Stimulated activated CD8-positive, alpha-beta memory T cell treated with anti-CD3 and anti-CD28 coated beads, Interleukin-12 subunit alpha, Interleukin-12 subunit beta, amount 100 ng/mL, for 1 hour (primary cell): ENCODE results near the gene CSNK2A1.
"Not testable (repeated sequence)": the region's sequence is repeated elsewhere in the genome, so short reads cannot be mapped to it uniquely, and the experiment has no call there.

Source experiments
- DNase-seq: peaks from one replicate; pipeline ENCODE4 v3.0.0-alpha.2; 2020; ENCODE audit warnings: low read depth

Gene CSNK2A1

DNA sequence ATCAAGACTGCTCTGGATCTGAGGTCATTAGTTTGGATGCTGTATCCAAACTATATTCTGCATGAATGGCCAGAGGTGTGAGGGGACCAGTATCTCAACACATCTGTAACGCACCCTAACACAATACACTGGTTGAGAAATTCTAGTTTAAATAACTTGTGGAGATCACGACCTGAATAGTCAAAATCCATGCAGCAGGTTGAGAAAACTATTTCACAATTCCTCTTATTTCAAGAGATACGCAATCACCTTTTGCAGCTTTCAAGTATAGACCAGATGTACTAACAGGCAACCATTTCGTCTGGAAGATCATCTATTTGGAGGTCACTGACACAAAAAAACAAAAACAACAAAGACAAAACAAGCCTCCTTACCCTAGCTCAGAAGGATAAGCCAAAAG lies 11.1 kb downstream of the CSNK2A1 start:
- DNase-seq = no peak

DNA sequence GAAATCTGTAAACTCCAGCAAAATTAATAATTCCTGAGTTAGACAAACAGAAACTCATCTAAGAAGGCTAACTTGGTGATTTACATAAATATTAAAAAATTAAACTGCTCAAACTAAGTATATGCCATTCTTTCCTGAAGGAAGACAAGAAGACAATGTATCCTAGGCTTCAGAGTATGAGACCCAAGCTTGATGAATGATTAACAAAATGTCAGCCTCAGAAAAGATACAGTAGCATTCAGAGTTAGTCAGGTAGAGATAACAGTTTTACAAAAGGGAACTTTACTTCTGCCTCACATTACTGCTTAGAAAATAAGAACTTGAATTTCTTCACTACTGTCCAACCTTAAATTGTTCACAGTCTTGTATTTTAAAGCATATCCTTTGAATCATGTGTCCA lies 12.0 kb downstream of the CSNK2A1 start:
- no peak for DNase-seq

DNA sequence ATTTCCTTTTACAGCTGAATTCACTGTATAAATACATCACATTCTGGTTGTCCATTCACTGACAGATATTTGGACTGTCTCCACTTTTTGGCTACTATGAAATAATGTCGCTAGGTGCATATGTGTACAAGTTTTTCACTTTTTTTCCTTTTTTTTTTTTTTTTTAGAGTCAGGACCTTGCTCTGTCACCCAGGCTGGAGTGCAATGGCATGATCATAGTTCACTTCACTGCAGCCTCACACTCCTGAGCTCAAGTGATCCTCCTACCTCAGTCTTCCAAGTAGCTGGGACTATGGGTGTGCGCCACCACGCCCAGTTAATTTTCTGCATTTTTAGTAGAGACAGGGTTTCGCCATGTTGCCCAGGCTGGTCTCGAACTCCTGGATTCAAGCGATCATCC lies 13.3 kb downstream of the CSNK2A1 start:
- DNase-seq = no peak

DNA sequence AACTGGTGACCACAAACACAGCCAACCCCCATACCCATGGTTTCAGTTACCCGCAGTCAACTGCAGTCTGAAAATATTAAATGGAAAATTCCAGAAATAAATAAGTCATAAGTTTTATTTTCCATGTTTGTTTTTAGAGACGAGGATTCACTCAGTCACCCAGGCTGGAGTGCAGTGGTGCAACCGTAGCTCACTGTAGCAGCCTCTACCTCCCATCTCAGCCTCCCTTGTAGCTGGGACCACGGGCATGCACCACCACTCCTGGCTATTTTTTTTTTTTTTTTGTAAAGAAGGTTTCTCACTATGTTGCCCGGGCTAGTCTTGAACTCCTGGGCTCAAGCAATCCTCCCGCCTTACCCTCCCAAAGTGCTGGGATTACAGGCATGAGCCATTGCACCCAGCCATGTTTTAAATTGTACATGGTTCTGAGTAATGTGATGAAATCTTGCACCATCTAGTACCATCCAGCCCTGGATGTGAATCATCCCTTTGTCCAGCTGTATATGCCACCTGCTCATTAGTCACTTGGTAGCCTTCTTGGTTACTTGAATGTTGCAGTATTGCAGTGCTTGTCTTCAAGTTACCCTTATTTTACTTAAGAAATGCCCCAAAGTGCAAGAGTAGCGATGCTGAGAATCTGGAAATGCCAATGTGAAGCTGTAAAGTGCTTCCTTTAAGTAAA lies 14.5 kb downstream of the CSNK2A1 start:
- no peak for DNase-seq

DNA sequence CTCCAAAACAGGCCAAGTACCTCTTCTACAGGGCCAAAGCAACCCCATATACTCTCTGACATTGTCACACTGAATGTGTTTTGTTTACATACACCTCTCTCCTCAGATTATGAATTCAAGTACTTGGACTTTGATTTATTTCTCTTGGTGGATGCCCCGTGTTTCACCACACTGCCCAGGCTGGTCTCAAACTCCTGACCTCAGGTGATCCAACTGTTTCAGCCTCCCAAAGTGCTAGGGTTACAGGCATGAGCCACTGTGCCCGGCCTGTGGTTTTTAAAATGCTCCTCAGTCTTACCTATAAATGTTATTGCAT lies 16.1 kb downstream of the CSNK2A1 start:
- DNase-seq = no peak

DNA sequence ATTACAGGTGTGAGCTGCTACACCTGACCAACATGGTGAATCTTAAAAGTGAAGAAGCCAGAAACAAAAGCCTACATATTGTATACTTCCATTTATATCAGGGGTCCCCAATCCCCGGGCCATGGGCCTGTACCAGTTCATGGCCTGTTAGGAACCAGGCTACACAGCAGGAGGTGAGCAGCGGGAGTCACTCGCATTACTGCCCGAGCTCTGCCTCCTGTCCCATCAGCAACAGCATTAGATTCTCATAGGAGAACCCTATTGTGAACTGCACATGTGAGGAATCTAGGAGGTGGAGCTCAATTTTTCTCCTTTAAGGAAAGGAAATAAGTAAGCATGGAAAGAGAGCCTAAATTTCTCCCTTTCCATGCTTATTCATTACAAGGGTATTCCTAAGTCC lies 21.7 kb downstream of the CSNK2A1 start:
- DNase-seq = no peak

DNA sequence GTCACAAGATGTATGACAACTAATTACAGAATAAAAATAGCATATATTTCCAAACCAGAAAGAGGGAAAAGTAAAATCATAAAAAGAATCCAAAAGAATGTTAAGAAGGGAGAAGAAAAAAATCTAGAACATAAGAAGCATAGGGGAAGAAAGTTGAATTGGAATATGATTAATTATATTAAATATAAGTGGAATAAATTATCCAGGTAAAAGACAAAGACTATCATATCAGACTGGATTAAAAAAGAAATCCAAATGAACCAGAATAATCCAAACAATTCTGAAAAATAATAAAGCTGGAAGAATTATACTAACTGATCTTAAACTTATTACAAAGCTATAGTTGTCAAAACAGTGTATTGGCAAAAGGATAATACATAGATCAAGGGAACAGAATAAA lies 23.6 kb downstream of the CSNK2A1 start:
- no peak for DNase-seq

DNA sequence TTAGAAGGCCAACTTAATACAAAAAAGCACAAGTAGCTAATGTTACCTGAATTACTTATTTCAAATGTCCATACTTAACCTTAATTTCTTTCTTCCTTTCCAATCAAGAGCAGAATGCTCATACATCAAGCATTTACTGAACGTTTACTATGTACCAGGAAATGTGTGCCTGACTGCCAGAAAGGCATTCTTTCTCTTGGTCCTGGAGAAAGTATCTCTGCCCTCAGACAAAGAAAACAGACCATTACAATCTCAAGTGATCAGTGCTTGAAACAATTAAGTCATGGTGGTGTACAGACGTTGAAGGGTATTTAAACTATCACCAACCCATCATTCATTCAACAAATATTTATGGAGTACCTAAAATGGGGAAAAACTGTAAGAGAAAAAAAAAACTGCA lies 26.4 kb downstream of the CSNK2A1 start:
- DNase-seq = no peak

DNA sequence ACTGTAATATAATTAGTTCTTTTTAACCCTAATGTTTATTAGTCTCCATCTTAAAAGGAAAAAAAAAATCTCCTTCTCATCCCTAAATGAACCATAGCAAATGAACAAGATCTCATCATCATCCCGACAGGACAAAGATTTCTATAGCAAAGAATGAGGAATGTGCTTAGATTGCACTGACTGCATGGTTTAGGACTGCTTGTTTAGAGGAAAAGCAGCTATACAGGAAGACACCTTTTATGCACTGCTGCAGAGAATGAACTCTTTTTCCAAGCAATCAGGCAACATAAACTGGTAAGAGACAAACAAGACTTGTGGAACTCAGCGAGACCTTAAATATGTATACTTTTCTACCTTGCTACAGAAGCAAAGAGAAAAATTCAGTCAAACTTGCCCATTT lies 26.8 kb downstream of the CSNK2A1 start:
- DNase-seq = no peak

DNA sequence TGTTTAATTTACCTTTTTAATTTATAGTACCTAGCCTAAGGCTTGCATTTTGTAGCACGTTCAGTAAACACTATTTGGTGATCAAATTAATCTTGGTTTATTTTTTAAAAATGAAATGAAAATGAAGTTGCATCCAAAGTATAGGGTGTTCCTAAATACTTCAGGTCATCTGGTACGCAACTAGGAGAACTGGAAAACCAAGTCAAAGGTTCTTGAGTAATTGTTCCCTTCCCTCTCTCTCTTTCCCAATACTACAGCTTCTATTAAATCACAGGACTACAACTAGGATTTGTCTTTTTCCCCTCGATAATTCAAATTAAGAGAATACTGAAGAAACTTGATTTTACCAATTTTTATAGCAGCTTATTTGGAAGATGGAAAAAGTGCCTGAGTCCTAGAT lies 27.9 kb downstream of the CSNK2A1 start:
- DNase-seq = no peak

DNA sequence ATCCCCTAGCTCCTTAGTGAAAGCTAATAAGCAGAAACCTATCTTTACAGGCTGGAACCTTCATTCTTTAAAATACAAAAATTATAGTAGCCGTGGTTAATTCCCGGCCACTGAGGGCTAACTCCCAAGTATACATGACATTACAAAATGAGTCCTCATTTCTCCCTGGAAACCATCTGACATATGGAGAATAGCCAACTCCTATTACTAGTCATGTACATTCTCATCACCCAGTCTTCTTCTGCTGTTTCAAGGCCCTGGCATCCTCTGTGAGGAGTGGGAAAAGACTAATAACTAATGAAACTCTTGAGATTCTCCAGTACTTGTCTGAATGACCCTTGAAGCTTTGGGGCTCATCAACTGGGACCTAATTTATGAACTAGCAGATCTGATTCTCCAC lies 30.2 kb downstream of the CSNK2A1 start:
- no peak for DNase-seq

DNA sequence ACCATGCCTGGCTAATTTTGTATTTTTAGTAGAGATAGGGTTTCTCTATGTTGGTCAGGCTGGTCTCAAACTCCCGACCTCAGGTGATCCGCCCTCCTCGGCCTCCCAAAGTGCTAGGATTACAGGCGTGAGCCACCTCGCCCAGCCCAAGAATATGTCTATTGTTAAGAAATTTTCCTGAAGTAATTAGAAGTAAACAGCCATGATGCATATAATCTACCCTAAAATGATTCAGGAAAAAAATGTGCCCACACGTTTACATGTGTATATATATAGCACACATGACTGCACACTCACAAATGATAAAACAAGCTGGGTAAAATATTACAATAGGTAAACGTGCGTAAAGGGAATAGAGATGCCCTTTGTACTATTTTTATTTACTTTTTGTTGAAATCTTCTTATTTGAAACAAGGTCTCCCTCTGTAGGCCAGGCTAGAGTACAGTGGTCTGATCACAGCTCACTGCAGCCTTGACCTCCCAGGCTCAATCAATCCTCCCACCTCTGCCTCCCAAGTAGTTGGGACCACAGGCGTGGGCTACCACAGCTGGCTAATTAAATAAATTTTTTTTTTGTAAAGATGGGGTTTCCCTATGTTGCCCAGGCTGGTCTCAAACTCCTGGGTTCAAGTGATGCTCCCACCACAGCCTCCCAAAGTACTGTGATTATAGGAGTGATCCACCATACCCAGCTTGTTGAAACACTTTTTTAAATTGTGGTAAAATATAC lies 33.1 kb downstream of the CSNK2A1 start:
- DNase-seq = not testable (repeated sequence)

DNA sequence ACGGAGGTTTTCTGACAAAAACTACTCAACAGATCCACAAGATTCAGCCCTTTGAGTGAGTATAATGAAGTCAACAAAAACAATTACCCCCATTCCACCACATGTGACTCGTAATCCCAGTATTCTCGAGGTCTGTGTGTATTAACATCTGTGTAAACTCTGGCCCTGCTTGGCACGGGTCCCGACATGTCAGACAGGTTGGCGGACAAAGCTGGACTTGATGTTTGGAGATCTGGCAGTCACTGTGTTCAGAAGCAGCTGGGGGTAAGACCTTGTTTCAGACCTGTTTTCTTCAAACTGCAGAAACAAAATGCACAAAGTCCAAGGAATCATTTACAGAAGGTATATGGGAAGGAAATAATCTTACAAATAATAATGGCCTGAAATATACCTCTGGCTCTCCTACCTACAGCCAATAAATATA lies 35.2 kb downstream of the CSNK2A1 start:
- DNase-seq = not testable (repeated sequence)

DNA sequence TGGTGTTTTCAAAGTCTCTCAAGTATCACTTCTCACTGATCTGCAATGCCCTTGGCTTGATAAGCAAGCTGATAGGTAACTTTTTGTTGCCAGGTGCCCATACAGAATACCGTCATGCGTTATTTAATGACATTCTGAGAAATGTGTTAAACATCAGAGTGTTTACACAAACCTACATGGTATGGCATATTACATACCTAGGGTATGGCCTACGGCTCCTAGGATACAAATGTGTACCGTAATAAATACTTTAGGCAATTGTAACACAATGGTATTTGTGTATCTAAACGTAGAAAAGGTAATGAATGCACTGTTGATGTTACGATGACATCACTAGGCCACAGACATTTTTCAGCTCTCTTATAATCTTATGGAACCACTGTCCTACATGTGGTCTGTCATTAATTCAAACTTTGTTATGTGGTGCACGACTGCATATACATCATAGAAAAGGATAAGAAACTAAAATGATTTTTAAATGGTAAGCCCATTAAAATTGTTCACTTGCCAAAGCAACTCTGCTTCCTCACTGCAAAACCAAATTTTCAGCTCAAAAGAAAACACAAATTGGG lies 35.7 kb downstream of the CSNK2A1 start:
- DNase-seq = no peak

DNA sequence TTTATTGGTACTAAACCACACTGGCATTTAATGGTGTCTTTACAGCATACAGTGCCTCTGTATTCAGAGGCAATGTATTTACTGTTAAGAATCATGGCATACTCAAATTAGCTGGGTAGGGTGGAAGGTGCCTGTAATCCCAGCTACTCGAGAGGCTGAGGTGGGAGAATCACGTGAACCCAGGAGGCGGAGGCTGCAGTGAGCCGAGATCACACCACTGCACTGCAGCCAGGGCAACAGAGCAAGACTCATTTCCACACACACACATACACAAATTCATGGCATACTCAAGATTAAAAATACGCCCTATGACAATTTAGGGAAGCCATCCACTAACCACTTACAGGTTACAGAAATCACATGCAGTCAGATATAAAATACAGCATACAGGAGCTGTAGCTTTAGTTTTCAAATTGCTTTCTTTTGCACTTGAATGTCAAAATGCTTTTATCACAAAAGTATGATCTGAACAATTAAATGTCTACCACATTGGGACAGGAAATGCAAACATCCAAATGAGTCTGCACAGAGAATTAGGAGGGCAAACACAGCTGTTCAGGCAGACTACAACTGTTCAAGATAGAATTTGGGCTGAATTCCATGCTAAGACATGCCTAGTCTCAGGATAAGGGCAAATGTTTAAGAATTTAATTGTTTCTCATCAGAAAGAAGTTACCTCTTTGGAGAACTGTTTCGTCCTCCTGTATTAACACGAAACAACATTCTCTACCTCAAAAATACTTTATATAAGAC lies 36.4 kb downstream of the CSNK2A1 start:
- DNase-seq = no peak

DNA sequence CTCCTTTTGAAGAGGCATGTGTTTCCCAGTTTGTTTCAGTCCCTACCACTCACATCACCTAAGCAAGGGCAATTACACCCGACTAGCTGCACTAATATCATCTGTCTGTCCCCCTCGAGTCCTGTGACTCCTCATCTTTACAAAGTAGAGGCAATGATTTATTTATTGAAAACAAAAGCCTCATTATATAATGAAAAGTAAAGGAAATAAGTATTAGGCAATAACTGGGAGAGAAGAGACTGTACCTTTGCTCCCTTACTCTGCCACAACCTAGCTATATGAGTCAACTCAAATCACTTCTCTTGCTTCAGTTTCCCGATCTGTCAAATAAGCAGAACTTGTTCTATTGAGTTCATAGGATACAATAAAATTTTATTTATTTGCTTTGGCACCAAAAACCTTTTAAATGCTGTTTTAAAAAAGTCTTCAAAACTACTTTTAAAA lies 38.9 kb downstream of the CSNK2A1 start:
- DNase-seq = no peak

DNA sequence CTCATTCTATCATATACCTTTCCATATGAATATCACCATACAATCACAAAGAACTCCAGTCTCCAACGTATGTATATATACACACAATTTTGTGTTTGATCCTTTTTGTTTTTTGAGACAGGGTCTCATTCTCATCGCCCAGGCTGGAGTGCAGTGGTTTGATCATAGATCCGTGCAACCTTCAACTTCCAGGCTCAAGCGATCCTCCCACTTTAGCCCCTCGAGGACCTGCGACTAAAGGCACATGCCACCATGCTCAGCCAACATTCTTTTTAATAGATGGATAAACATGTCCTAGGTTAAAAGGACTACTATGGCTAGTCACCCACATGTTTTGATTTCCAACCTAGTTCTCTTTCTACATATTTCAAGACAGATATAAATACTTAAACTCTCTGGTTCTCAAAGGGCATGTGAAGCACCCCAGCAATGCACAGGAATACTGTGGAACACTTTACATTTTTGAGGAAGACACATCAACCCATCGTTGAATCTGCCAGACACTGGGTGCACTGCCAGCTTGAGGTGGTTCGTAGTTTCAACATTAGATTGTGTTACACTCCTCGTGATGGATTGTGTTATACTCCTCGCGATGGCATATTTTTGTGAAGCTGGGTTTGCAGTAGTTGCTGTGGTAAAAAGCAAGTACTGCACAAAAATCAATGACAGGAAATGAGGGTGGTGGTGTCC lies 40.4 kb downstream of the CSNK2A1 start:
- no peak for DNase-seq

DNA sequence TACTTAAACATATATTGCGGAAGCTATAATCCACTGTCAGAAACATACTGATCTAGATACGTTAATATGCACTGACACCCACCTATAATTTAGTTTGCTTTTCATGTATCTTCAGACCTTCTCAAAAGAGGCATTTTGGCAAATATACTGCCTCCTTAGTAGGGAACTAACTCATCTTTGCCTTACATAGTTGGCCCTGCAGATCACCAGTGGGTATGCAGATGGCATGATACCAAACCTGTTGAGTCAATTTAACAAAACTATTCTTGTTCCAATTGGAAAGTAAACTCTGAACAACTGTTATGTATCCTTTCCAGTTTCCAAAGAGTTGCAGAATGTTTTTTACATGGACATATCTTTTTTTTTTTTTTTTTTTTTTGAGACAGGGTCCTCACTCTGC lies 45.6 kb downstream of the CSNK2A1 start:
- DNase-seq = no peak

DNA sequence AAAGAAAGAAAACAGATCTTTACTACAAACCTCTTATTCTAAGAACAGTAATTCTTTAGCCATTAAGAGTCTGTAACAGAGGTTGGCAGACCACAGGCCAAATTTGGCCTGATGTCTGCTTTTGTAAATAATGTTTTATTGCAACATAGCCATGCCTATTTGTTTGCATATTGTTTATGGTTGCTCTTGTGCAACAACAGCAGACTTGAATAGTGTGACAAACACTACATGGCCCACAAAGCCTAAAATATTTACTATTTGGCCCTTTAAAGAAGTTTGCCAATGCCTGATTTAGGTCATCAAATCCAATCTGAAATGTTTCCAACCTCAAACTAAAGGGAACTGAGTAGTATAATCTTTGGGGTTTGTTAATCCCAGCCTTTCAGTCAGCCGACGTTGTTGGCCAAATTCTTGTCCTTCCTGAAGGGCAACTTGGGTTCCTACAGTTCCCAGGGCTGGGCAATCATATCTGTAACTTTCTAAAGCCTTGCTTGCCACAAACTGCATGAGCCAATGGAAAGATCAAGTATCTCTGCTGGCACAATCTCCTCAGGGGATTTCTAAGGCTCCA lies 47.4 kb downstream of the CSNK2A1 start:
- no peak for DNase-seq

DNA sequence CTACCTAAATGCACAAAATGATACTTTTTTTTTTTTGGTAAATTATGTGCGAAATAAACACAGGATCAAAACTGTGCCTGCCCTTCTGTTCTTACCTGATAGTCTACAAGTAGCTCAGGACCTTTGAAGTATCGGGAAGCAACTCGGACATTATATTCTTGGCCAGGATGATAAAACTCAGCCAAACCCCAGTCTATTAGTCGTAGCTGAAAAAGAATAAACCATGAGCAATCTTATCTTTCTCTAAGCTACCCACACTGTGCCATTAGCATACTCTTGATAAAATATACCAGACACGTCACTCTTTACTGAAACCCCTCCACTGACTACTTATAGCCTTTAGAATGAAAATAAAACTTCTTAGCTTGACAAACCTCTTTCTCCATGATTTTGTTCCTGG lies 51.4 kb downstream of the CSNK2A1 start:
- no peak for DNase-seq

DNA sequence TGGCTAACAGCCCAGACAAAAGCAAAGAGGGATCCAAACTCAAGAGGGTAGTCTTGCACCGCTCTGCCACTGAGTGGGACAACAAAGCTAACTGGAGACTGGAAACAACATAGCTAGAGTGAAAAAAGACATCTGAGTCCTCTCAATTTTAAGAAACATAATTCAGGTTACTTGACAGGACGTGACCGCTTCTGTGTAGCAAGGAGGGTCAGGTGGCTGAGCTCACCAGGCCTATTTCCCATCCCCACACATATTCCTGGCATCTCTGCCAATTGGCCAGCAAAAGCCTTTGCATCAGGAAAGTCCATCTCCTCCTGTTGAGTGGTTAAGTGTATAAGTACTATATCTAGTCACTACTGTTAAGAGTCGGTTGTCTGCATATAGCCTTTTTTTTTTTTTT lies 55.9 kb downstream of the CSNK2A1 start:
- no peak for DNase-seq
